Calu3 (cell line): ENCODE results near the gene FAM193A. TPM values are rescaled to one million over a fixed set of nuclear protein-coding genes. Genes with fewer than 3 reads are reported as not detected.

Source experiments
- BruUV-seq: library from RNA; stranded (reverse); fragments of 400-500 nt; replicated peaks from 2 replicates; lab custom pipeline; 2021; lab: Mats Ljungman, UMichigan
- CTCF ChIA-PET: fragments of 300-600 bp; sonication (Branson Sonifier 250); formaldehyde crosslinking; loops from one replicate; lab custom pipeline; 2022; ENCODE audit warnings: antibody characterized with exemption; lab: Charles Lee
- DNase-seq: peaks from one replicate; pipeline ENCODE4 v3.0.0; 2022
- H3K27ac Mint-ChIP-seq: one replicate; pipeline ENCODE4 v1.8.0; 2022; ENCODE audit warnings: mixed read lengths; ENCODE audit not compliant: unreplicated experiment
- H3K27me3 Mint-ChIP-seq: one replicate; pipeline ENCODE4 v1.8.0; 2022; ENCODE audit warnings: mixed read lengths; ENCODE audit not compliant: unreplicated experiment
- H3K36me3 Mint-ChIP-seq: one replicate; pipeline ENCODE4 v1.8.0; 2022; ENCODE audit warnings: mild to moderate bottlenecking, moderate library complexity, mixed read lengths; ENCODE audit not compliant: insufficient read depth, unreplicated experiment
- H3K4me1 Mint-ChIP-seq: one replicate; pipeline ENCODE4 v1.8.0; 2022; ENCODE audit warnings: mild to moderate bottlenecking, low read depth, mixed read lengths; ENCODE audit not compliant: unreplicated experiment
- H3K4me3 Mint-ChIP-seq: one replicate; pipeline ENCODE4 v1.8.0; 2022; ENCODE audit warnings: mild to moderate bottlenecking, low read depth, moderate library complexity, mixed read lengths; ENCODE audit not compliant: unreplicated experiment
- H3K9me3 Mint-ChIP-seq: one replicate; pipeline ENCODE4 v1.8.0; 2022; ENCODE audit warnings: low read depth, mixed read lengths; ENCODE audit not compliant: unreplicated experiment
- intact Hi-C: fragments of 100-400 bp; cut with micrococcal nuclease; formaldehyde crosslinking; loops from one replicate; pipeline ENCODE4 v1.10.0; 2022; ENCODE audit not compliant: unreplicated experiment
- total RNA-seq: library from RNA; stranded (reverse); gene quantifications from 2 replicates; pipeline ENCODE4 v1.2.3, GENCODE V29; 2022
- TF ChIP-seq, protein P1 (sequence below): fragments of 200-600 bp; IDR thresholded peaks from one replicate; pipeline ENCODE4 v1.8.0; 2022; ENCODE audit warnings: antibody characterized with exemption; ENCODE audit not compliant: unreplicated experiment

FAM193A gene
- total RNA-seq, 1 experiment from 2014 or later, result 20.0 TPM

DNA sequence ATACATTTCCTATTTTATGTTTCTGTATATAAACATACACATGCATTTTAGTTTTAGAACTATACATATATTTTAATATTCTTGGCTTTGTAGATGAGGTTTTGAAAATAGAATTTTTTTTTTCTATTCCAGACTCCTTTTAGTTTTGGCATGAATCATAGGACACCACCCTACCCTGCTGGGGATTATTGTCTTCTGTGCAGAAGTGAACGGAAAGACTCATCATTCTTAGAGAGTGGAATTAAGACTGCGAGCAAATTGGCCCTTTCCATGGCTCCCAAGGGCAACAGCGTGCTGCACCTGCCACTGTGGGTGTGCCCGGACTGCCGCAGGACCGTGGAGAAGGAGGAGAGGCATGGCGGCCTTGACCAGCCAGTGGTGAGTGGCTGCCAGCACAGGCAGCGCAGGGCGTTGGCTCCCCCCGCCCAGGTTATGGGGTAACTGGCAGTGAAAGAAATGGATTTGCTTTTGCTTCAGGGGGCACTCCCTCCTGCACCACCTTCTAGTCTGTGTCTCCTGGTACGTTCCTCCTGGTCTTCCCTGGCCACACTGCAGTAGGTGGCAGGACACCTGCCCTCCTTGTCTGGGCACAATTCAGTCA is 59.6 kb downstream of the FAM193A start:
- Mint-ChIP-seq H3K9me3 (no peaks in the 10 kb centered on the region), H3K4me3 (no peak overlapping the region), H3K4me1 (peaks cover 23% of the 10 kb centered on the region), H3K27me3 (no peaks in the 10 kb centered on the region), H3K36me3 (peaks cover 11% of the 10 kb centered on the region), H3K27ac (no peak overlapping the region)
- DNase-seq, result no peak
- no TSS peak for BruUV-seq
- TF ChIP-seq, protein P1, sequence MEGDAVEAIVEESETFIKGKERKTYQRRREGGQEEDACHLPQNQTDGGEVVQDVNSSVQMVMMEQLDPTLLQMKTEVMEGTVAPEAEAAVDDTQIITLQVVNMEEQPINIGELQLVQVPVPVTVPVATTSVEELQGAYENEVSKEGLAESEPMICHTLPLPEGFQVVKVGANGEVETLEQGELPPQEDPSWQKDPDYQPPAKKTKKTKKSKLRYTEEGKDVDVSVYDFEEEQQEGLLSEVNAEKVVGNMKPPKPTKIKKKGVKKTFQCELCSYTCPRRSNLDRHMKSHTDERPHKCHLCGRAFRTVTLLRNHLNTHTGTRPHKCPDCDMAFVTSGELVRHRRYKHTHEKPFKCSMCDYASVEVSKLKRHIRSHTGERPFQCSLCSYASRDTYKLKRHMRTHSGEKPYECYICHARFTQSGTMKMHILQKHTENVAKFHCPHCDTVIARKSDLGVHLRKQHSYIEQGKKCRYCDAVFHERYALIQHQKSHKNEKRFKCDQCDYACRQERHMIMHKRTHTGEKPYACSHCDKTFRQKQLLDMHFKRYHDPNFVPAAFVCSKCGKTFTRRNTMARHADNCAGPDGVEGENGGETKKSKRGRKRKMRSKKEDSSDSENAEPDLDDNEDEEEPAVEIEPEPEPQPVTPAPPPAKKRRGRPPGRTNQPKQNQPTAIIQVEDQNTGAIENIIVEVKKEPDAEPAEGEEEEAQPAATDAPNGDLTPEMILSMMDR, result no peak
- CTCF ChIA-PET, result no interaction called here
- intact Hi-C loops, result no loop called here

DNA sequence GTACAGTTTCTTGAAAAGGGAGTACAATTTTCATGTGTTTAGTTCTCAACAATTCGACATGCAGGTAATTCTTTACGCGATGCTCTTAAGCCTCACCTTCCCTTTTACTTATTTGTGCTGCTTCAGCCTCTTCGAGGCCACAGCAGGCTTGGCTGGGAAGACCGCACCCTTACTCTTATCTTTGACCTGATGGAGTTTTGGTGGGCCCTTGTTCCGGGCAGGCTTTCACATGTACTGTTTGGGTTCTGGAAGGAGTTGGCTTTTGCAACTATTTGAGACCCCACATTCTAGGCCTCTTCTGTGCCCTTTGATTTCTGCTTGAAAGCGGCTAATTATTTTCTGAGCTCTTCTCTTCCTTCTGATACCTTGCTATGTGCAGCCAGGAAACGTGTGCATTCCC is 60.2 kb downstream of the FAM193A start:
- BruUV-seq, result no TSS peak
- no peak overlapping the region for H3K27ac Mint-ChIP-seq
- intact Hi-C loops, result no loop called here

DNA sequence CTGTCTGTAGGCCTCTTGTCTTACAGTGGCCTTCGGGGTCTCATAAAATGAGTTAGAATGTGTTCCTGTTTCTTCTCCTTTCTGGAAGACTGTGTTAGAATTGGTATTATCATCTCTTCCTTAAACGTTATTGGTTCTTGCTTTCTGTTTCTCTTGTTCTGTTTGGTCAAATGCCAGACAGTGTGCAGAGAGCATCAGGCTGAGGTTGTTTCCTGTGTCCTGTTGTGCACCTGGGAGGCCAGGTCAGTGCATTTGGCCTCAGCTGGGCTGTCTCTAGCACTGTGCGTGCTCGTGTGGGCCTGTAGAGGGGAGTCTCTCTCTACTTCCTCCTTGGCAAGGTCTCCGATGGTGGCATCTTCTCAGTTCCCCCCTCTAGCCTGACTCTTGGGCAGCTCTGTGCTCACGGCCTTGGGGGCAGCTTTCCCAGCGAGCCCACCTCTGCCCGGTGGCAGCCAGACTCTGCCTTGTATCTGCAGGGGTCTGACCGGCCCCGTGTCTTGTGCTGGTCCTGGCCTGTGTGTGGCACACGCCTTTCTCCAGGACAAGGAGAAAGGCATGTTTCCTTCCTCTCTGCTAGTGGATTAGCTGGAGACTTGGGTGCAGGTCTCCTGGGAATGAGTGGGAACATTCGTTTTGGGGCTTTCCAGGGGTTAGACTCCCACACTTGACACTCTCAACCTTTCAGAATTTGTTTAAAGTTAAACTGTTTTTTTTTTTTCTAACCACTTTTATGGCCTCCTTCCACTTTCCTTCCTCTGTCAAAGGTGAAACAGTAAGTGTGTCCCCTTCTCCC is 62.3 kb downstream of the FAM193A start:
- CTCF ChIA-PET, result no interaction called here
- H3K4me3 Mint-ChIP-seq, result no peak overlapping the region
- TF ChIP-seq, protein P1, result no peak
- peaks cover 11% of the 10 kb centered on the region for H3K36me3 Mint-ChIP-seq
- peaks cover 20% of the 10 kb centered on the region for H3K4me1 Mint-ChIP-seq
- no peaks in the 10 kb centered on the region for H3K27me3 Mint-ChIP-seq
- no peak overlapping the region for H3K27ac Mint-ChIP-seq
- no TSS peak for BruUV-seq
- H3K9me3 Mint-ChIP-seq, result no peaks in the 10 kb centered on the region
- no peak for DNase-seq
- intact Hi-C loops, result no loop called here

More for the DNA sequence above, 60.2 kb downstream of the FAM193A start:
- Mint-ChIP-seq H3K9me3 (no peaks in the 10 kb centered on the region), H3K36me3 (peaks cover 11% of the 10 kb centered on the region), H3K4me3 (no peak overlapping the region), H3K4me1 (peaks cover 20% of the 10 kb centered on the region), H3K27me3 (no peaks in the 10 kb centered on the region)
- TF ChIP-seq, protein P1, result no peak
- CTCF ChIA-PET, result no interaction called here
- DNase-seq, result no peak

DNA sequence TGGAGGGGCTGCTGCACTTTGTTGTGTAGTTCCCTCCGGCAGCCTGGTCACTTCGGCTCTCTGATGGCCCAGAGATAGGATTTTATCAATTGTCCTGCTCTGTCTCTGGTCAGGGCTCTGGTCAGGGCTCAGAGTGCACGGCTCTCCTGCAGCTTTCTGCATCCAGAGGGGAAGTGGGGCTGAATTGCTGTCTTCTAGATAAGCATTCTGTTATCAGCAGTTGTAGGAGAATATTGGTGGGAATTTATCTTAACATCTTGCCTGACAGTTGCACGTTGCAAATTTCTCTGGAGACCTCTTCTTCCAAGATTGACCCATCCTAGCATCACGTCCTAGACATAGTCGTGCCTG is 62.8 kb downstream of the FAM193A start:
- Mint-ChIP-seq H3K9me3 (no peaks in the 10 kb centered on the region), H3K27ac (no peak overlapping the region), H3K27me3 (no peaks in the 10 kb centered on the region), H3K36me3 (peaks cover 11% of the 10 kb centered on the region), H3K4me3 (no peak overlapping the region), H3K4me1 (peaks cover 20% of the 10 kb centered on the region)
- TF ChIP-seq, protein P1, result no peak
- CTCF ChIA-PET, result interaction anchor here (0.6 kb wide), 1 partner anchor 11 kb away, joined by 3 read pairs; no protein-coding TSS in a partner anchor
- DNase-seq, result no peak
- no TSS peak for BruUV-seq
- intact Hi-C loops, result no loop called here
